Hypothalamus (tissue), 51 donors: ENCODE data around the gene GRIK5.

Experiments used
- DNase-seq, 51 donors: peaks; one replicate each; lab custom pipeline; 2025; lab: John Stamatoyannopoulos, UW

The GRIK5 gene

DNA sequence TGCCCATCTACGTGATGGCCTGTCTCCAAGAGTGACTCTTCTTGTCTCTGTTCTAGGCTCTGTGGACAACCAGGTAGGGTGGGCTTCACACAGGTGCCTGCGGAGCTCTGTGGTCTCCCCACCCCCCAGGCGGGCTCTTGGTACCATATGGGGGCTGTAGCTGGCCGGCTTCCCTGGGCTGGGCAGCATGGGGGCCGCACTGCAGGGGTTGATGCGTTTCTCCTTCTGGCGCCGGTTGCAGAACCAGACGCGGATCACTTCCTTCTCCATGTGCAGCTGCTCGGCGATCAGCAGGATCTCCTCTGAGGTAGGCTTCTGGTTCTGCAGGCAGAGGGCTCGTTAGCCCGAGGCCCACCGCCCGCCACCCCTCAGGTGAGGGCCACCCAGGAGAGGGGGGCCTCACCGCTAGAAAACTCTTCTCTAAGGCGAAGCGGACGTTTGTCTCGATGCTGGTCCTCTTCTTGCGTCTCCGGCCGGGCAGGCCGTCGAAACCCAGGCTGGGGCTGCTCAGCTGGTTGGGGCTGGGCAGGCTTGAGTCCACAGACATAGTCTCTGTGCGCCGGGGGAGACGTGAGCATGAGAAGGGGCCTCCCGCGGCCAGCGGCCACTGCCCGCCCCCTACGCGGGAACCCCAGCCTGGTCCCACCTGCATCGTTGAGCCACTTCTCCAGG lies 25.3 kb upstream of the GRIK5 start:
- DNase-seq, result no peak

DNA sequence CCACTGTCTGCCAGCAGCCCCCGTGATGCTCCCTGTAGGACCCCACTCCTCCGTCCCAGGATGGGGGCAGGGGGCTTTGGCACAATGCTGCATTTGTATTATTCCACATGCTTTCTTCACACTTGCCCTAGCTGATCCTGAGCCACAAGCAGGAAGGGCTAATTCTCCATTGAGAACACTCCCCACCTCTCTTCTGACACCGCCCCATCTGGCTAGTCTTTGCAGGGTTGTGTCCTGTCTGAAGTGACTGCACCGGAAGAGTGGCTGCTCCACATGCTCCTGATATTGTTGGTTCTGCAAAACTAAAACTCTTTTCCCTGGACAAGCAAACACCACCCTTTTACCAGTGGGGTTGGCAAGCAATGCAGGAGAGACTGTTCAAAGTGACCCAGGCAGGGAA lies 23.9 kb upstream of the GRIK5 start:
- DNase-seq, result no peak

GRCh38 chr19:42093505-42093904 lies 23.5 kb upstream of the GRIK5 start:
- DNase-seq, result no peak

- DNase-seq, result no peak
These were observed 22.3 kb upstream of the GRIK5 start for GRCh38 chr19:42092350-42092749.

- DNase-seq, result no peak
These were observed 21.7 kb upstream of the GRIK5 start for GRCh38 chr19:42091742-42092141.

DNA sequence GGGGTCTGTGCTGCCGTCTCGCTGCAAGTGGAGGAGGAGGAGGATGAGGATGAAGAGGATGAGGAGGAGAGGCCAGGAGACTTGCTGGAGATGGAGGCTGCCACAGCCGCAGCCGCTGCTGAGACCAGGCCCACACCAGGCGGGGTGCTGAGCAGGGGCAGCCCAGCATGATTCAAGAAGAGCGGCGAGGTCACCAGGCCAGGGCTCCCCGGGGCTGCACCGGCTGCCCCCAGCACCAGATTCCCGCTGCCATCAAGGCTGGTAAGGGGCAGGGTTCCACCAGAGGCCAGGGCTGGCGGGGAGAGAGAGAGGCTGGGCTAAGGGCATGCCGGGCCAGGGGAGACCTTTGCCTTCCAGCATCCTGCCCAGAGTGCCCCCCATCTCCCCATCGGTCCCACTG lies 21.3 kb upstream of the GRIK5 start:
- DNase-seq, result no peak

- no peak for DNase-seq
These were observed 20.7 kb upstream of the GRIK5 start for GRCh38 chr19:42090672-42091071.

DNA sequence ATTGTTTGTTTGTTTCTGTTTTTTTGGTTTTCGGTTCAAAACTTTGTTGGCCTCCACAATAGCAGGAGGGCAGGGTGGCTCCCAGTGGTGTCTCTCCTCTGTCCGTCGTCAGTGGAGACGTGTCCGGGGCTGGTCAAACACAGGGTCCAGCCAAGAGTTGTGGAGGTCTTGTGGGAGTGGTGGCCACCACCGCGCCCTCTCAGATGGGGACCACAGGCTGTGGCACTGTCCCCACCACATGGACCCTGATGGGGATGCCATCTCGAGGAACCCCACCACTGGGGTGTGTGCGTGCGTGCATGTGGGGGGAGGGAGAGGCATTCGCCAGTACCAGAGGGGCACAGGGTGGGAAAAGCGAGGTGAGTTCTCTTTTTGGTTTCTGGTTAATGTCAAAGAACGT lies 19.8 kb upstream of the GRIK5 start:
- no peak for DNase-seq

- no peak for DNase-seq
These were observed 19.3 kb upstream of the GRIK5 start for GRCh38 chr19:42089191-42089750.

- DNase-seq, result no peak
These were observed 18.6 kb upstream of the GRIK5 start for GRCh38 chr19:42088471-42089190.

DNA sequence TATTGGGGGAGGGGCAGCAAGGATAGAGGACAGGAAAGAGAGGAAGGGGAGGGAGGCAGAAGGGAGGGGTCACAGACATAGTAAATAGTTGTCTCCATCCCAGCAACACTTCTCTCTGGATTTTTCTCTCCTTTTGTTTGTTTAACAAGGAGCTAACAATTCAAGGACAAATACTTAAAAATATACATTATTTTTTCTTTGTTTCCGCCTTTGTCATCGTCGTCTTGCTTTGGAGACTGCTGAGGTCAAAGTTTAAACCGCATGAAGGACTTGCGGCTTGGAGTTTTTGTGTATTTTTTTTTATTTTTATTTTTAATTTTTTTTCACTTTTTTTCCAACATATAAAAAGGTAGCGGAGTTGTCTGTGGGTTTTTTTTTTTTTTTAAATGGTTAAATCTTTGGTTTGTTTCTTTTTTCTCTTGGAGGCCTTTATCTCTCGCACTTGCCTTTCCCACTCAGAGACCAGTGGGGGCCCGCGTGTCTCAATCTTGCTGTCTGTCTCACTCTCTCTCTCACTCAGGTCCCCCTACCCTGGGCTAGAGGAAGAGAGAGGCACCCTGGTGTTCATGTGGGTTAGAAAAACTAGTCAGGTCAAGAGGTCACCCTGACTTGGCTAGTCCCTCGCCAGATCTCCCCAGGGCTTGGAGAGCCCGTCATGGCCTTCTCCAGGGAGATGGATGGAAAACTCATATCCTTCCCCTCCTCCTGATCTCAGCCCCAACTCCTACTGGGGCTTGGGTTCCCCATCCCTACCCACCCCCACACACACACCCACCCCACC lies 17.0 kb upstream of the GRIK5 start:
- no peak for DNase-seq

GRCh38 chr19:42086188-42086736 lies 16.3 kb upstream of the GRIK5 start:
- no peak for DNase-seq

DNA sequence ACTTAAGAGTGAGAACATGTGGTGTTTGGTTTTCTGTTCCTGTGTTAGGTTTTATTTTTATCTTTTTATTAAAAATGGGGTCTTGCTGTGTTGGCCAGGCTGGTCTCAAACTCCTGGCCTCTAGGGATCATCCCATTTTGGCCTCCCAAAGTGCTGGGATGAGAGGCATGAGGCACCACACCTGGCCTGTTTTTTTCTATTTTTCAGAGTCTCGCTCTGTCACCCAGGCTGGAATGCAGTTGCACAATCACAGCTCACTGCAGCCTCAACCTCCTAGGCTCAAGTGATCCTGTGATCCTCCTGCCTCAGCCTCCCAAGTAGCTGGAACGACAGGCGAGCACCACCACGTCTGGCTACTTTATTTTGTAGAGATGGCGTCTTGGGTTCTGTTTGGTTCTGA lies 13.5 kb upstream of the GRIK5 start:
- DNase-seq, result no peak

GRCh38 chr19:42081584-42082203 lies 11.7 kb upstream of the GRIK5 start:
- peak in 2 of 51 donors; percentile 4 to 8 for DNase-seq

DNA sequence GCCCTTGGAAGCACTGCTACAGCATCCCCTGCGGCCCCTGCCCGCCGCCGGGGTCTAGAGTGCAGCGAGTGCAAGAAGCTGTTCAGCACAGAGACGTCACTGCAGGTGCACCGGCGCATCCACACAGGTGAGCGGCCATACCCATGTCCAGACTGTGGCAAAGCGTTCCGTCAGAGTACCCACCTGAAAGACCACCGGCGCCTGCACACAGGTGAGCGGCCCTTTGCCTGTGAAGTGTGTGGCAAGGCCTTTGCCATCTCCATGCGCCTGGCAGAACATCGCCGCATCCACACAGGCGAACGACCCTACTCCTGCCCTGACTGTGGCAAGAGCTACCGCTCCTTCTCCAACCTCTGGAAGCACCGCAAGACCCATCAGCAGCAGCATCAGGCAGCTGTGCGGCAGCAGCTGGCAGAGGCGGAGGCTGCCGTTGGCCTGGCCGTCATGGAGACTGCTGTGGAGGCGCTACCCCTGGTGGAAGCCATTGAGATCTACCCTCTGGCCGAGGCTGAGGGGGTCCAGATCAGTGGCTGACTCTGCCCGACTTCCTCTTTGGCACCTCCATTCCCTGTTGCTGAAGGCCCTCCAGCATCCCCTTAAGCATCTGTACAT lies 10.9 kb upstream of the GRIK5 start:
- no peak for DNase-seq

GRCh38 chr19:42079886-42080763 lies 10.1 kb upstream of the GRIK5 start:
- DNase-seq, result no peak

DNA sequence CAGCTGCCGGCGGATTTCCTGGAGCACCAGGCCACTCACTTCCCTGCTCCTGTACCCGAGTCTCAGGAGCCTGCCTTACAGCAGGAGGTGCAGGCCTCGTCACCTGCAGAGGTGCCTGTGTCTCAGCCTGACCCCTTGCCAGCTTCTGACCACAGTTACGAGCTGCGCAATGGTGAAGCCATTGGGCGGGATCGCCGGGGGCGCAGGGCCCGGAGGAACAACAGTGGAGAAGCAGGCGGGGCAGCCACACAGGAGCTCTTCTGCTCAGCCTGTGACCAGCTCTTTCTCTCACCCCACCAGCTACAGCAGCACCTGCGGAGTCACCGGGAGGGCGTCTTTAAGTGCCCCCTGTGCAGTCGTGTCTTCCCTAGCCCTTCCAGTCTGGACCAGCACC lies 9.3 kb upstream of the GRIK5 start:
- DNase-seq, result no peak

DNA sequence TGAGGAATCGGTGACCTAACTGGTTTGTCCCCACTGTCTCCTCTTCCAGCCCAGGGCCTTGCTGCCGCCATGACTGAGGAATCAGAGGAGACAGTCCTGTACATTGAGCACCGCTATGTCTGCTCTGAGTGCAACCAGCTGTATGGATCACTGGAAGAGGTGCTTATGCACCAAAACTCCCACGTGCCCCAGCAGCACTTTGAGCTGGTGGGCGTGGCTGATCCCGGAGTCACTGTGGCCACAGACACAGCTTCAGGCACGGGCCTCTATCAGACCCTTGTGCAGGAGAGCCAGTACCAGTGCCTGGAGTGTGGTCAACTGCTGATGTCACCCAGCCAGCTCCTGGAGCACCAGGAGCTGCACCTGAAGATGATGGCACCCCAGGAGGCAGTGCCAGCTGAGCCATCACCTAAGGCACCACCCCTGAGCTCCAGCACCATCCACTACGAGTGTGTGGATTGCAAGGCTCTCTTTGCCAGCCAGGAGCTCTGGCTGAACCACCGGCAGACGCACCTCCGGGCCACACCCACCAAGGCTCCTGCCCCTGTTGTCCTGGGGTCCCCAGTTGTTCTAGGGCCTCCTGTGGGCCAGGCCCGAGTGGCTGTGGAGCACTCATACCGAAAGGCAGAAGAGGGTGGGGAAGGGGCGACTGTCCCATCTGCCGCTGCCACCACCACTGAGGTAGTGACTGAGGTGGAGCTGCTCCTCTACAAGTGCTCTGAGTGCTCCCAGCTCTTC lies 8.7 kb upstream of the GRIK5 start:
- no peak for DNase-seq

DNA sequence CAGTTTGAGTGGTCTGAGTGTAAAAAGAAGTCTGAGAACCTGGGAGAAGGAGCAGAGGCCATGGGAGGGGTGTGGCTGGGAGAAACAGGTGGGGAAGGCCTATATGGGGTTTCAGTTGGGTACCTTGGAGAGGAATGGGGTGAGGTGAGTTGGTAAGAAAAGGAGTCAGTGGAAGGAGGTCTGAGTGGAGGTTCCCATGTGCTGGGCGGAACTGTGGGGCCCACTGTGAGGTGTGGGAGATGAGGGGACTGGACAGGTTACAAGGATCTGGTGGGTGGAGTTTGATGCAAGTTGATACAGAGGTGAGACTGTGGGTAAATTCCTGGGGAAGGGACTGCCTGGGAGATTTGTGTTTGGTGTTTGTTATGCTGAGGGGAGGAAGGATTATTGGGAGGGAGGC lies 8.1 kb upstream of the GRIK5 start:
- DNase-seq, result no peak
